SK-N-SH (cell line): ENCODE data around the gene VCP. TPM values are rescaled to one million over a fixed set of nuclear protein-coding genes. Genes with fewer than 3 reads are reported as not detected.

ENCODE experiments used
- CTCF ChIA-PET: fragments of 300-600, 350-600 bp; formaldehyde crosslinking; extraction: SDS; loops from one replicate; lab custom pipeline; 2021; lab: Yijun Ruan, JAX
- POLR2A ChIA-PET: fragments of 350-600 bp; sonication (Branson Sonifier 250); formaldehyde crosslinking; extraction: SDS; loops from one replicate; lab custom pipeline; 2020; ENCODE audit warnings: antibody characterized with exemption, inconsistent platforms; lab: Yijun Ruan, JAX
- DNase-seq: peaks from one replicate; pipeline ENCODE4 v3.0.0; 2012
- H2AFZ ChIP-seq: fragments of 200-600 bp; sonication (generic); 2 replicates; pipeline ENCODE4 v1.8.1; 2016; ENCODE audit warnings: antibody characterized with exemption, mild to moderate bottlenecking, low read depth
- H3F3A ChIP-seq: fragments of 200-600 bp; sonication (generic); replicated peaks from 2 replicates; pipeline ENCODE3; 2016; ENCODE audit warnings: antibody characterized with exemption, mild to moderate bottlenecking; ENCODE audit not compliant: insufficient read depth
- H3K27ac ChIP-seq, 2 experiments: fragments of 200-500 bp in 1 of 2; fragments of 200-600 bp in 1 of 2; sonication (Bioruptor generic) in 1 of 2; sonication (generic), shearing (Covaris generic) in 1 of 2; 2 replicates each; pipeline versions ENCODE4 v1.5.1 to v1.6.1; 2014 to 2016; ENCODE audit warnings: low read depth in 2 of 2, inconsistent platforms in 1 of 2, low read length in 1 of 2, mild to moderate bottlenecking in 1 of 2, mixed read lengths in 1 of 2
- H3K27me3 ChIP-seq: fragments of 200-600 bp; sonication (generic), shearing (Covaris generic); 2 replicates; pipeline ENCODE4 v1.6.1; 2016; ENCODE audit warnings: mixed run types; ENCODE audit not compliant: insufficient read depth
- H3K36me3 ChIP-seq, 2 experiments: fragments of 200-500 bp in 1 of 2; fragments of 200-600 bp in 1 of 2; sonication (Bioruptor generic) in 1 of 2; sonication (generic) in 1 of 2; replicated peaks in 1 of 2; 2 replicates each; pipeline versions ENCODE3 to v1.5.1; 2014 to 2016; ENCODE audit warnings: low read length in 1 of 2, mild to moderate bottlenecking in 1 of 2; ENCODE audit not compliant: insufficient read depth in 2 of 2, control insufficient read depth in 1 of 2
- H3K4me1 ChIP-seq, 2 experiments: fragments of 200-500 bp in 1 of 2; fragments of 200-600 bp in 1 of 2; sonication (Bioruptor generic) in 1 of 2; sonication (generic), shearing (Covaris generic) in 1 of 2; 2 replicates each; pipeline versions ENCODE4 v1.5.1 to v1.6.1; 2014 to 2016; ENCODE audit warnings: low read depth in 1 of 2, low read length in 1 of 2, mixed run types in 1 of 2; ENCODE audit not compliant: insufficient read depth in 2 of 2, control insufficient read depth in 1 of 2
- H3K4me2 ChIP-seq: fragments of 200-600 bp; sonication (generic), shearing (Covaris generic); 2 replicates; pipeline ENCODE4 v1.6.1; 2017; ENCODE audit warnings: mixed run types
- H3K4me3 ChIP-seq, 2 experiments: fragments of 200-500 bp in 1 of 2; fragments of 200-600 bp in 1 of 2; sonication (Bioruptor generic) in 1 of 2; sonication (generic), shearing (Covaris generic) in 1 of 2; 2 replicates each; pipeline versions ENCODE4 v1.5.1 to v1.8.1; 2014 to 2016; ENCODE audit warnings: low read depth in 2 of 2, inconsistent platforms in 1 of 2, low read length in 1 of 2, mild to moderate bottlenecking in 1 of 2, mixed read lengths in 1 of 2, moderate library complexity in 1 of 2
- H3K79me2 ChIP-seq: fragments of 200-600 bp; sonication (generic); 2 replicates; pipeline ENCODE4 v1.8.1; 2017; ENCODE audit warnings: mild to moderate bottlenecking; ENCODE audit not compliant: insufficient read depth
- H3K9ac ChIP-seq: fragments of 200-600 bp; sonication (generic); 2 replicates; pipeline ENCODE4 v1.6.1; 2017; ENCODE audit warnings: mixed run types
- H3K9me2 ChIP-seq: fragments of 200-600 bp; sonication (generic); 2 replicates; pipeline ENCODE4 v1.6.1; 2017; ENCODE audit warnings: mixed run types
- H3K9me3 ChIP-seq: fragments of 200-600 bp; sonication (generic); 2 replicates; pipeline ENCODE4 v1.6.1; 2017; ENCODE audit warnings: mixed run types, mild to moderate bottlenecking, moderate library complexity
- H4K20me1 ChIP-seq: fragments of 200-600 bp; sonication (generic); 2 replicates; pipeline ENCODE4 v1.6.1; 2017; ENCODE audit warnings: mild to moderate bottlenecking, mixed run types; ENCODE audit not compliant: insufficient read depth
- CTCF ChIP-seq: fragments of 200-600 bp; sonication (generic); IDR thresholded peaks from 2 replicates; pipeline ENCODE4 v1.6.1; 2017; ENCODE audit warnings: antibody characterized with exemption, mild to moderate bottlenecking, moderate library complexity
- ELF1 ChIP-seq: IDR thresholded peaks from 2 replicates; pipeline ENCODE4 v1.4.0; 2012
- EZH2phosphoT487 ChIP-seq: fragments of 200-600 bp; sonication (generic); IDR thresholded peaks from 2 replicates; pipeline ENCODE4 v1.6.1; 2017; ENCODE audit warnings: low read depth, mixed run types, mild to moderate bottlenecking, antibody characterized with exemption, moderate library complexity, borderline replicate concordance
- FOSL2 ChIP-seq: IDR thresholded peaks from 2 replicates; pipeline ENCODE4 v1.4.0; 2012; ENCODE audit warnings: low read depth, mild to moderate bottlenecking, moderate library complexity, borderline replicate concordance
- FOXJ3 ChIP-seq: sonication (generic); formaldehyde crosslinking; IDR thresholded peaks from 2 replicates; pipeline ENCODE4 v1.5.1; 2020; ENCODE audit warnings: mild to moderate bottlenecking, missing genetic modification reagents
- IRF3 ChIP-seq: fragments of 150-350 bp; IDR thresholded peaks from 2 replicates; pipeline ENCODE4 v1.6.1; 2016; ENCODE audit warnings: mild to moderate bottlenecking, low read depth, low read length
- JUND ChIP-seq: IDR thresholded peaks from 2 replicates; pipeline ENCODE4 v1.4.0; 2012
- NRF1 ChIP-seq: IDR thresholded peaks from 2 replicates; pipeline ENCODE4 v1.6.1; 2012; ENCODE audit warnings: low read depth, mild to moderate bottlenecking, low read length
- RXRA ChIP-seq: IDR thresholded peaks from 2 replicates; pipeline ENCODE4 v1.4.0; 2012; ENCODE audit warnings: low read depth, mild to moderate bottlenecking, borderline replicate concordance
- SMC3 ChIP-seq: IDR thresholded peaks from 2 replicates; pipeline ENCODE4 v1.6.1; 2012; ENCODE audit warnings: low read depth, low read length, improper control_type of control experiment
- TAF1 ChIP-seq: IDR thresholded peaks from 2 replicates; pipeline ENCODE4 v1.6.1; 2012; ENCODE audit warnings: low read depth, mild to moderate bottlenecking, low read length, moderate library complexity, borderline replicate concordance
- USF1 ChIP-seq: IDR thresholded peaks from 2 replicates; pipeline ENCODE4 v1.4.0; 2012; ENCODE audit warnings: low read depth, borderline replicate concordance
- WGBS: methylation state at CpG from one replicate; pipeline ENCODE4 v1.1.6; 2017; ENCODE audit warnings: low lambda C conversion rate; 5-methylcytosine and 5-hydroxymethylcytosine counted together
- polyA plus RNA-seq, 3 experiments: library from polyadenylated mRNA; depleted of rRNA; stranded (reverse); fragments of >200 nt; gene quantifications; 2 replicates each; pipeline ENCODE4 v1.2.3, GENCODE V29; 2012
- TF ChIP-seq, protein P1 (sequence below): IDR thresholded peaks from 2 replicates; pipeline ENCODE4 v1.6.1; 2012; ENCODE audit warnings: mild to moderate bottlenecking, low read depth, low read length, moderate library complexity
- TF ChIP-seq, protein P2 (sequence below): fragments of 150-350 bp; IDR thresholded peaks from 2 replicates; pipeline ENCODE4 v1.6.1; 2017; ENCODE audit warnings: antibody characterized with exemption, low read length, low read depth, borderline replicate concordance

The VCP gene
- polyA plus RNA-seq, 1 of the 3 experiments (the other 2 are of a cell fraction) = 238 TPM

DNA sequence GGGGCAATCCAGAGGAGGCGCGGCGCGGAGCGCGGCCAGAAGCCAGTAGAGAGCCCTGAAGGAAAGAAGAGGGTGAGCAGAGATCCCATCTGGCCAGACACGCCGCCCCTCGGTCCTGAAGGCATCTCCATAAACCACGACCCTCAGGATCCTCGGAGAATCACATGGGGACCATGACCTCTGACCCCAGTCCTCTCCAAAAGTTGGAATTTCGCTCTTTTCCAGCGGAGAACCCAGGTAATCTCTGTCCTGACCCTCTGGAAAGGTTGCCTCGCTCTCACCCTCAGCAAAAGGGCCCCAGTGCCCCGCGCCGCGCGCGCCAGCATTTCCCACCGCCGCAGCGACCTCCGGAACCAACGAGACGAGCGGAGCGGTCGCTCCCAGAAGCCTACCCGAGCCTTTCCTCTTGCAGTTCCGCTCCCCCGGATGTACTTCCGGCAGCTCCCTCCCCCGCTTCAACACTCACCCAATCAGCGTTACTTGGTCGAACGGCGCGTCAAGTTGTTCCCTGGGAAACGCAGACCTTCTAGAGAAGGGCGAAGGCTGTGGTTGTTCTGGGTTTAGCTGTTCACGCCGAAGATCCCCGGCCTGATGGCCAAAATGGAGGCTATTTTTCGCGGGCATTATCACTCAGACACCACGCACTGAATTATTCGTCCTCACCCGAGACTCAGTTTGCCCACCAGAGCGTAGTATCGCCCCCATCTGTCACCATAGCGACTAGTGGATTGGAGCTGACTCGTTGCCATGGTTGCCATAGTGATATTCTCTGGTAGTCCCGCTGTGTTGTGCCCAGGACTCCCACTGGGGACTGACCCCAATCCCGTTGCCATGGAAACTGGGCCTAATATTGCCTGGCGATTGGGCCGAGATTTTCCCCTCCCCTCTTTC lies 30.6 kb upstream of the VCP start, which contains the start of gene STOML2 (continued):
- TF ChIP-seq, protein P1, sequence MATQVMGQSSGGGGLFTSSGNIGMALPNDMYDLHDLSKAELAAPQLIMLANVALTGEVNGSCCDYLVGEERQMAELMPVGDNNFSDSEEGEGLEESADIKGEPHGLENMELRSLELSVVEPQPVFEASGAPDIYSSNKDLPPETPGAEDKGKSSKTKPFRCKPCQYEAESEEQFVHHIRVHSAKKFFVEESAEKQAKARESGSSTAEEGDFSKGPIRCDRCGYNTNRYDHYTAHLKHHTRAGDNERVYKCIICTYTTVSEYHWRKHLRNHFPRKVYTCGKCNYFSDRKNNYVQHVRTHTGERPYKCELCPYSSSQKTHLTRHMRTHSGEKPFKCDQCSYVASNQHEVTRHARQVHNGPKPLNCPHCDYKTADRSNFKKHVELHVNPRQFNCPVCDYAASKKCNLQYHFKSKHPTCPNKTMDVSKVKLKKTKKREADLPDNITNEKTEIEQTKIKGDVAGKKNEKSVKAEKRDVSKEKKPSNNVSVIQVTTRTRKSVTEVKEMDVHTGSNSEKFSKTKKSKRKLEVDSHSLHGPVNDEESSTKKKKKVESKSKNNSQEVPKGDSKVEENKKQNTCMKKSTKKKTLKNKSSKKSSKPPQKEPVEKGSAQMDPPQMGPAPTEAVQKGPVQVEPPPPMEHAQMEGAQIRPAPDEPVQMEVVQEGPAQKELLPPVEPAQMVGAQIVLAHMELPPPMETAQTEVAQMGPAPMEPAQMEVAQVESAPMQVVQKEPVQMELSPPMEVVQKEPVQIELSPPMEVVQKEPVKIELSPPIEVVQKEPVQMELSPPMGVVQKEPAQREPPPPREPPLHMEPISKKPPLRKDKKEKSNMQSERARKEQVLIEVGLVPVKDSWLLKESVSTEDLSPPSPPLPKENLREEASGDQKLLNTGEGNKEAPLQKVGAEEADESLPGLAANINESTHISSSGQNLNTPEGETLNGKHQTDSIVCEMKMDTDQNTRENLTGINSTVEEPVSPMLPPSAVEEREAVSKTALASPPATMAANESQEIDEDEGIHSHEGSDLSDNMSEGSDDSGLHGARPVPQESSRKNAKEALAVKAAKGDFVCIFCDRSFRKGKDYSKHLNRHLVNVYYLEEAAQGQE = no peak
- TF ChIP-seq USF1 = peak; percentile 55
- TF ChIP-seq FOSL2 = peak; percentile 31; the same call in 1 of the 2 replicates
- TF ChIP-seq ELF1 = peak; percentile 72
- peak; percentile 9; the same call in 1 of the 2 replicates for TF ChIP-seq JUND
- TF ChIP-seq, protein P2, sequence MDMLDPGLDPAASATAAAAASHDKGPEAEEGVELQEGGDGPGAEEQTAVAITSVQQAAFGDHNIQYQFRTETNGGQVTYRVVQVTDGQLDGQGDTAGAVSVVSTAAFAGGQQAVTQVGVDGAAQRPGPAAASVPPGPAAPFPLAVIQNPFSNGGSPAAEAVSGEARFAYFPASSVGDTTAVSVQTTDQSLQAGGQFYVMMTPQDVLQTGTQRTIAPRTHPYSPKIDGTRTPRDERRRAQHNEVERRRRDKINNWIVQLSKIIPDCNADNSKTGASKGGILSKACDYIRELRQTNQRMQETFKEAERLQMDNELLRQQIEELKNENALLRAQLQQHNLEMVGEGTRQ = no peak
- TF ChIP-seq SMC3 = no peak
- TF ChIP-seq EZH2phosphoT487 = no peak
- no peak for TF ChIP-seq RXRA

DNA sequence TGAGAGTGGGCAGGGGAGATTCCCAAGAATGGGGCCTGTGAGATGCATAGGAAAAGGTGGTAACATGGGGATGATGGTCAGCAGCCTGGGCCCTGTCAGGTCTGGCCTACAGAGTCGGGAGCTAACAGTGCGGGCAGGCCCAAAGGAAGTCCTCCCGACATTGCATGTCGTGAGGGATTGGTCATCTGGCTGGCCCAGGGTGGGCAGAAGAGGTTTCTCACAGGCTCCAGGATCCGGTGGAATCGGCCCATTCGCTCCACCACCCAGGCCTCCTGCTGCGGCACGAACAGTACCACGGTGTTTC lies 30.0 kb upstream of the VCP start:
- peak overlapping the region; percentile 87 for H3K9ac ChIP-seq
- WGBS = 0% methylated on average over 3 of the region's 10 CpGs
- no peaks in the 10 kb centered on the region for H4K20me1 ChIP-seq
- peaks cover 21% of the 10 kb centered on the region for H3K79me2 ChIP-seq
- H3K27me3 ChIP-seq = no peaks in the 10 kb centered on the region
- peaks cover 21% of the 10 kb centered on the region for H3F3A ChIP-seq
- H3K4me3 ChIP-seq = peak overlapping the region; percentile 75 to 84
- POLR2A ChIA-PET = interaction anchor here (0.6 to 4.0 kb wide), 5 partner anchors 9 to 30 kb away, joined by 4 to 35 read pairs (median 12); partner anchors contain the start of genes ATOSB, FANCG and VCP
- CTCF ChIA-PET = interaction anchor here (1.1 to 3.7 kb wide), 7 partner anchors 7 to 450 kb away, joined by 3 to 12 read pairs (median 5); partner anchors contain the start of gene ATOSB
- H3K4me2 ChIP-seq = peak overlapping the region; percentile 93
- no peak overlapping the region for H2AFZ ChIP-seq
- no peaks in the 10 kb centered on the region for H3K9me3 ChIP-seq
- peak overlapping the region; percentile 76 to 94; a peak in 3 of 4 replicates for H3K27ac ChIP-seq
- peaks cover 33 to 55% of the 10 kb centered on the region in 2 experiments for H3K36me3 ChIP-seq
- DNase-seq = no peak
- peaks cover 15 to 25% of the 10 kb centered on the region in 2 experiments; a peak in 3 of 4 replicates for H3K4me1 ChIP-seq
- H3K9me2 ChIP-seq = no peaks in the 10 kb centered on the region
- TF ChIP-seq IRF3 (no peak), FOXJ3 (CRISPR knock-in tag) (no peak), SMC3 (no peak), TAF1 (no peak), NRF1 (no peak), CTCF (no peak)
- TF ChIP-seq, protein P1 = no peak
